Activated CD4-positive, alpha-beta T cell treated with anti-CD3 and anti-CD28 coated beads, Interleukin-2, amount 10 ng/mL, durations not matched to agents 7 days and 5 days (primary cell): ENCODE measurements around the gene ZNF586. TPM values are rescaled to one million over a fixed set of nuclear protein-coding genes. Genes with fewer than 3 reads are reported as not detected.
A peak's percentile ranks its signal among the peaks of the same experiment; 100 is the strongest.
"Not testable (repeated sequence)": the region's sequence is repeated elsewhere in the genome, so short reads cannot be mapped to it uniquely, and the experiment has no call there.

Source experiments
- CTCF ChIA-PET: fragments of 350-600 bp; sonication (Branson Sonifier 250); formaldehyde crosslinking; loops from one replicate; lab custom pipeline; 2021; ENCODE audit warnings: antibody characterized with exemption; lab: Charles Lee
- POLR2A ChIA-PET: fragments of 350-600 bp; sonication (Branson Sonifier 250); formaldehyde crosslinking; loops from one replicate; lab custom pipeline; 2021; ENCODE audit warnings: antibody characterized with exemption; lab: Charles Lee
- DNase-seq: peaks from one replicate; pipeline ENCODE4 v3.0.0-alpha.2; 2020
- H3K27ac Mint-ChIP-seq: one replicate; pipeline ENCODE4 v1.8.0; 2021; ENCODE audit warnings: mild to moderate bottlenecking, moderate library complexity, mixed read lengths
- H3K27me3 Mint-ChIP-seq: one replicate; pipeline ENCODE4 v1.8.0; 2021; ENCODE audit warnings: mixed read lengths
- H3K36me3 Mint-ChIP-seq: one replicate; pipeline ENCODE4 v1.8.0; 2021; ENCODE audit warnings: low read depth, mixed read lengths
- H3K4me1 Mint-ChIP-seq: one replicate; pipeline ENCODE4 v1.8.0; 2021; ENCODE audit warnings: mixed read lengths
- H3K4me3 Mint-ChIP-seq: one replicate; pipeline ENCODE4 v1.8.0; 2021; ENCODE audit warnings: mild to moderate bottlenecking, moderate library complexity, mixed read lengths
- H3K9me3 Mint-ChIP-seq: one replicate; pipeline ENCODE4 v1.8.0; 2021; ENCODE audit warnings: mixed read lengths
- total RNA-seq, 2 experiments: library from RNA; stranded (reverse); gene quantifications; one replicate each; pipeline ENCODE4 v1.2.3, GENCODE V29; 2021

Gene ZNF586
- total RNA-seq, 2 experiments from 2014 or later, result 26.8 to 28.4 TPM

GRCh38 chr19:57771417-57771816 is 1.9 kb downstream of the ZNF586 start:
- DNase-seq, result no peak
- Mint-ChIP-seq H3K27me3 (no peaks in the 10 kb centered on the region), H3K4me1 (peaks cover 36% of the 10 kb centered on the region), H3K9me3 (peaks cover 50% of the 10 kb centered on the region), H3K4me3 (peak overlapping the region; percentile 46), H3K36me3 (peaks cover 73% of the 10 kb centered on the region), H3K27ac (peak overlapping the region; percentile 23)
- ChIA-PET POLR2A (no interaction called here), CTCF (interaction anchor here (1.5 kb wide), 1 partner anchor 11 kb away, joined by 8 read pairs; no protein-coding TSS in a partner anchor)

DNA sequence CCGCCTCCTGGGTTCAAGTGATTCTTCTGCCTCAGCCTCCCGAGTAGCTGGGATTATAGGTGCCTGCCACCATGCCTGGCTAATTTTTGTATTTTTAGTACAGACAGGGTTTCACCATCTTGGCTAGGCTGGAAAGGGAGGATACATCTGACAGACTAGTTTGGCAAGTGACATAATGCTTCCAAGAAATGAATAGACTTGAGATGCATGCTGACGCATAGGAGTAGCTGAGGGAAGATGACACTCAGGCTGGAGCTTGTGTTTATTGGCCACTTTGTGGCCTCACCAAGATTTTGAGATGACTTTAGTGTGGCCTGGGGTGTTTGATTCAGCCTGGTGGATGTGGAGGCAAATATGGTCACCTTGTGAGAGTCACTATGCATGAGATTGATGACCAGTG is 4.0 kb downstream of the ZNF586 start:
- no peak overlapping the region for H3K4me3 Mint-ChIP-seq
- no peaks in the 10 kb centered on the region for H3K27me3 Mint-ChIP-seq
- H3K4me1 Mint-ChIP-seq, result peaks cover 36% of the 10 kb centered on the region
- ChIA-PET POLR2A (no interaction called here), CTCF (no interaction called here)
- no peak for DNase-seq
- no peak overlapping the region for H3K27ac Mint-ChIP-seq
- H3K36me3 Mint-ChIP-seq, result peaks cover 83% of the 10 kb centered on the region
- H3K9me3 Mint-ChIP-seq, result peaks cover 54% of the 10 kb centered on the region

- POLR2A ChIA-PET, result no interaction called here
- DNase-seq, result no peak
- Mint-ChIP-seq H3K36me3 (peaks cover 93% of the 10 kb centered on the region), H3K4me3 (no peak overlapping the region), H3K27me3 (no peaks in the 10 kb centered on the region), H3K4me1 (peaks cover 16% of the 10 kb centered on the region), H3K9me3 (peaks cover 70% of the 10 kb centered on the region), H3K27ac (no peak overlapping the region)
- CTCF ChIA-PET, result no interaction called here
Observed at GRCh38 chr19:57776764-57777296, 7.4 kb downstream of the ZNF586 start.

- Mint-ChIP-seq H3K9me3 (peaks cover 60% of the 10 kb centered on the region), H3K4me3 (no peak overlapping the region), H3K27ac (no peak overlapping the region), H3K36me3 (peaks cover 84% of the 10 kb centered on the region), H3K4me1 (peaks cover 8% of the 10 kb centered on the region), H3K27me3 (no peaks in the 10 kb centered on the region)
- ChIA-PET POLR2A (no interaction called here), CTCF (no interaction called here)
- no peak for DNase-seq
Observed at GRCh38 chr19:57778336-57778735, 8.9 kb downstream of the ZNF586 start.

- H3K9me3 Mint-ChIP-seq, result peaks cover 55% of the 10 kb centered on the region
- CTCF ChIA-PET, result interaction anchor here (0.6 kb wide), 1 partner anchor 13 kb away, joined by 3 read pairs; no protein-coding TSS in a partner anchor
- H3K27me3 Mint-ChIP-seq, result no peaks in the 10 kb centered on the region
- H3K36me3 Mint-ChIP-seq, result peaks cover 81% of the 10 kb centered on the region
- H3K27ac Mint-ChIP-seq, result no peak overlapping the region
- H3K4me1 Mint-ChIP-seq, result peaks cover 3% of the 10 kb centered on the region
- H3K4me3 Mint-ChIP-seq, result no peak overlapping the region
- POLR2A ChIA-PET, result no interaction called here
- DNase-seq, result no peak
Observed at GRCh38 chr19:57779220-57779845, 9.9 kb downstream of the ZNF586 start.

GRCh38 chr19:57786286-57786685 is 16.8 kb downstream of the ZNF586 start:
- Mint-ChIP-seq H3K27me3 (no peaks in the 10 kb centered on the region), H3K4me1 (peaks cover 12% of the 10 kb centered on the region), H3K36me3 (peaks cover 69% of the 10 kb centered on the region), H3K9me3 (peaks cover 41% of the 10 kb centered on the region), H3K4me3 (no peak overlapping the region), H3K27ac (no peak overlapping the region)
- no peak for DNase-seq
- ChIA-PET POLR2A (no interaction called here), CTCF (no interaction called here)

- Mint-ChIP-seq H3K4me3 (no peak overlapping the region), H3K36me3 (peaks cover 69% of the 10 kb centered on the region), H3K4me1 (peaks cover 12% of the 10 kb centered on the region), H3K9me3 (peaks cover 40% of the 10 kb centered on the region), H3K27ac (no peak overlapping the region), H3K27me3 (no peaks in the 10 kb centered on the region)
- ChIA-PET CTCF (no interaction called here), POLR2A (no interaction called here)
- DNase-seq, result no peak
Observed at GRCh38 chr19:57786906-57787305, 17.4 kb downstream of the ZNF586 start.

DNA sequence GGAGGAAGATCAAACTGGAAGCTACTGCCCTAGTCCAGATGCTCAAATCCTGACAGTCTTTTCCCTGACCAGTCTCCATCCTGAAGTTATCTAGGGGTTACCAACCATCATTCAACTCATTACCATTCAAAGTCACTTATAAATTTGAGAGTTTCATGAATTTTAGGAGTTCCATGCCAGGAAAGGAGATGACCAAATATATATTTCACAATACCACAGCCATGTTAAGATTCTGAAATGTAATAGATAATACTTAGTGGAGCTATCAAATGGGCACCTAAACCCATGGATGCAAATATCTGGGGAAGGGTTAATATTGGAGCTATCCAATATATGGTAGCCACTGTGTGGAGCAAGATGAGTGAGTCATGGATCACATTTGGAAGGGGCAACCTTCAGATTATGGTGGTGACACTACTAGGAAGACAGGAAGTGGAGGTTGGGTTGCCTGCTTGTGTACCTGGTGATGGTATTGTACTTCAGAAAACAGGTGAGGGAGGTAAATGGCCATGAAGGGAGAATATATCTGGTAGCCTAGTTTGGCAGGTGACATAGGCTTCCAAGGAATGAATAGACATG is 18.7 kb downstream of the ZNF586 start:
- Mint-ChIP-seq H3K4me3 (no peak overlapping the region), H3K27ac (peak overlapping the region; percentile 63), H3K36me3 (peaks cover 70% of the 10 kb centered on the region), H3K27me3 (no peaks in the 10 kb centered on the region), H3K4me1 (peaks cover 12% of the 10 kb centered on the region), H3K9me3 (peaks cover 40% of the 10 kb centered on the region)
- CTCF ChIA-PET, result no interaction called here
- DNase-seq, result no peak
- POLR2A ChIA-PET, result no interaction called here

DNA sequence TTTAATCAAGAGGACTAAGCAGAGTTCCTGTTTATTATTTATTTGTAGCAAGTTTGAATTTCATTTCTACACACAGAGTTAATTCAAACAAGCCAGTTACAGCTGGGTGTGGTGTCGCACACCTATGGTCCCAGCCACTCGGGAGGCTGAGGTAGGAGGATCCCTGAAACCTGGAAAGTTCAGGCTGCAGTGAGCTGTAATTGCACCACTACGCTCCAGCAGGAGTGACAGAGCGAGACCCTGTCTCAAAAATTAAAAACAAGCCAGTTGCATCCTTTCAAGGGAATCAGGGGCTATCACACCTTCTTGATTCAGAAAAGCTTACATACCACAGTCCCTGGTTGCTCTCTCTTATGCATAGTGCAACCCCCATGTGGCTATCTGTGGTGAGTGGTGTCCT is 19.8 kb downstream of the ZNF586 start:
- POLR2A ChIA-PET, result no interaction called here
- no peak overlapping the region for H3K4me3 Mint-ChIP-seq
- peaks cover 12% of the 10 kb centered on the region for H3K4me1 Mint-ChIP-seq
- CTCF ChIA-PET, result no interaction called here
- H3K9me3 Mint-ChIP-seq, result peaks cover 40% of the 10 kb centered on the region
- peaks cover 70% of the 10 kb centered on the region for H3K36me3 Mint-ChIP-seq
- no peak overlapping the region for H3K27ac Mint-ChIP-seq
- no peaks in the 10 kb centered on the region for H3K27me3 Mint-ChIP-seq
- DNase-seq, result no peak

DNA sequence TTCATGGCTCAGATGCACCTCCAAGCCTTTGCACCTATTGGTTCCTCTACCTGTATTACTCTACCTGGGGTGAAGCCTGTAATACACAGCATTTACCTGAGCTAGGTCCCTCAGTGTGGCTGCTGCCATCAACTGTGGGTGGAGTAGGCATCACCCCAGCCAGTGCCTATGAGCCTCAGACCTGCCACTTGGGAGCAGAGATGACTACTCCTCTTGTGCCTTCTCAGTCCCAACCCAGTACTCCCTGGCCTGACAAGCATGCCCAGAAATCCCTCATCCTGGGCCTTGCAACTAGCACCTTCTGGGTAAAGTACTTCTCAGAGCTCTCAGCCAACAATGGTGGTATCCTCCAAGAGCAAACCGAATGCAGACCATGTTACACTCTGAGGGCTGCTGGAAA is 27.1 kb downstream of the ZNF586 start:
- peaks cover 42% of the 10 kb centered on the region for H3K36me3 Mint-ChIP-seq
- POLR2A ChIA-PET, H3K4me1 Mint-ChIP-seq, H3K27ac Mint-ChIP-seq, DNase-seq, H3K9me3 Mint-ChIP-seq, H3K27me3 Mint-ChIP-seq, CTCF ChIA-PET, H3K4me3 Mint-ChIP-seq: not testable (repeated sequence)

DNA sequence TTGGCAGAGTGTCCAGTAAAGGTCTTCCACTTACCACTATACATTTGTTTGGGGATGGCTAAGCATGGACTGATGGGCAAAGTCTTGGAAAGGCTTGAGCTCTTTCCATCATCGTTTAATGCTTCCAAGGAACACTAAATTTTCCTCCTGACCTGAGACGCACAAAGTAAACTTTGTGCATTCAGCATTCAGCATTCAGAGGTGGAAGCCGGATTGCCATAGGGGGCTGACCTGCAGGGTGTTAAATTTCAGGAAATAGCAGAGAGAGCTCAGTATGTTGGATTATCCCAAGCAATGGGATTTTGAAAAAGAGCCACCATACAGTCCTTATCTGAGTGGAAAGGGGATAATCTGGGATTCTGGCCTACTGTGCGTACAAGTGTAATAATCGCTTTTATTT is 31.2 kb downstream of the ZNF586 start:
- H3K36me3 Mint-ChIP-seq, result peaks cover 42% of the 10 kb centered on the region
- ChIA-PET CTCF (interaction anchor here (0.7 kb wide), 1 partner anchor 14 kb away, joined by 3 read pairs; the partner anchor contains the start of gene ZNF552), POLR2A (no interaction called here)
- DNase-seq, result no peak
- no peak overlapping the region for H3K4me3 Mint-ChIP-seq
- H3K4me1 Mint-ChIP-seq, result peaks cover 29% of the 10 kb centered on the region
- H3K9me3 Mint-ChIP-seq, result no peaks in the 10 kb centered on the region
- no peak overlapping the region for H3K27ac Mint-ChIP-seq
- H3K27me3 Mint-ChIP-seq, result no peaks in the 10 kb centered on the region

- Mint-ChIP-seq H3K36me3 (peaks cover 38% of the 10 kb centered on the region), H3K9me3 (no peaks in the 10 kb centered on the region), H3K4me1 (peaks cover 29% of the 10 kb centered on the region), H3K4me3 (no peak overlapping the region), H3K27me3 (no peaks in the 10 kb centered on the region), H3K27ac (no peak overlapping the region)
- DNase-seq, result no peak
- ChIA-PET POLR2A (no interaction called here), CTCF (no interaction called here)
Observed at GRCh38 chr19:57802269-57802668, 32.8 kb downstream of the ZNF586 start.

DNA sequence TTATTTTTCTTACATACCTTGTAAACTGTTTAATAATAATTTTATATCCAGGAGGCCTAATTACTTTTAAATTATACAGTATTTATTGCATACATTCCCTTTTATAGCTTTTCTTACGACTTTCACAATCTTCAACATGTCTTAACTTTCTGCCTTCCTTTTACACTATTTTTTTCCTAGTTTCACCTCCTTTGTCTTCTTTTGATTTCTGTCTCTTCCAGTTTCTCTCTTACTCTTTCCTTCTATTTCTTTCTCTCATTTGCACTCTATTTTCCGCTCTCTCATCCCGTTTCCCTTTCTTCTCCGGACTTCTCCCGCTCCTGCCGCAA is 33.8 kb downstream of the ZNF586 start:
- H3K4me1 Mint-ChIP-seq, result peaks cover 28% of the 10 kb centered on the region
- H3K36me3 Mint-ChIP-seq, result peaks cover 45% of the 10 kb centered on the region
- CTCF ChIA-PET, result no interaction called here
- POLR2A ChIA-PET, result no interaction called here
- peak overlapping the region; percentile 78 for H3K27ac Mint-ChIP-seq
- peak overlapping the region; percentile 56 for H3K4me3 Mint-ChIP-seq
- no peaks in the 10 kb centered on the region for H3K27me3 Mint-ChIP-seq
- DNase-seq, result no peak
- no peaks in the 10 kb centered on the region for H3K9me3 Mint-ChIP-seq
